Stomach (tissue), 9 donors: ENCODE results near the gene VEZT. TPM values are rescaled to one million over a fixed set of nuclear protein-coding genes. Genes with fewer than 3 reads are reported as not detected.
"Not testable (repeated sequence)": the region's sequence is repeated elsewhere in the genome, so short reads cannot be mapped to it uniquely, and the experiment has no call there.

Experiments used
- DNase-seq, 2 donors: peaks; one replicate each; pipeline versions ENCODE4 v3.0.0 to v3.0.0-alpha.2; 2013 to 2019
- H3K27ac ChIP-seq, 5 donors: fragments of 200-600 bp in 4 of 5; sonication (generic) in 4 of 5; one replicate each; pipeline ENCODE4 v1.5.1; 2013 to 2019; ENCODE audit warnings: mild to moderate bottlenecking in 1 of 5, moderate library complexity in 1 of 5
- H3K27me3 ChIP-seq, 3 donors: fragments of 200-600 bp; sonication (generic); one replicate each; pipeline ENCODE4 v1.5.1; 2017 to 2019; ENCODE audit warnings: mixed run types in 1 of 3
- H3K36me3 ChIP-seq, 4 donors: fragments of 200-600 bp; sonication (generic); 1 replicate in 3 of 4; 2 replicates in 1 of 4; pipeline ENCODE4 v1.5.1; 2016 to 2019
- H3K4me1 ChIP-seq, 4 donors: fragments of 200-600 bp; sonication (generic); one replicate each; pipeline ENCODE4 v1.5.1; 2016 to 2019
- H3K4me3 ChIP-seq, 4 donors: fragments of 200-600 bp; sonication (generic) in 3 of 4; one replicate each; pipeline ENCODE4 v1.5.1; 2016 to 2019; ENCODE audit warnings: mild to moderate bottlenecking in 1 of 4
- H3K9me3 ChIP-seq, 4 donors: fragments of 200-600 bp; sonication (generic); one replicate each; pipeline ENCODE4 v1.5.1; 2016 to 2019
- CTCF ChIP-seq, 7 experiments: fragments of 450-650 bp in 4 of 7; fragments of 200-600 bp in 3 of 7; sonication (generic) in 3 of 7; IDR thresholded peaks; one replicate each; pipeline ENCODE4 v1.5.1; 2016 to 2019; ENCODE audit warnings: antibody characterized with exemption in 7 of 7, control low read depth in 2 of 7, mild to moderate bottlenecking in 1 of 7
- EP300 ChIP-seq: sonication (generic); formaldehyde crosslinking; IDR thresholded peaks from one replicate; pipeline ENCODE4 v1.6.1; 2017; ENCODE audit warnings: antibody characterized with exemption
- POLR2A ChIP-seq, 4 donors: fragments of 450-650 bp; IDR thresholded peaks; one replicate each; pipeline ENCODE4 v1.6.1; 2016; ENCODE audit warnings: antibody characterized with exemption in 4 of 4, control low read depth in 2 of 4, mild to moderate bottlenecking in 1 of 4, moderate library complexity in 1 of 4
- POLR2AphosphoS5 ChIP-seq, 3 donors: sonication (generic); formaldehyde crosslinking; IDR thresholded peaks; one replicate each; pipeline ENCODE4 v1.6.1; 2016; ENCODE audit warnings: antibody characterized with exemption in 3 of 3
- WGBS, 5 donors: extraction: QIAGEN DNeasy Blood & Tissue Kit in 3 of 5; methylation state at CpG; one replicate each; pipeline versions ENCODE4 v1.1.5 to v1.1.7; 2013 to 2018; 5-methylcytosine and 5-hydroxymethylcytosine counted together
- intact Hi-C: fragments of 100-400 bp; cut with DNase I; formaldehyde crosslinking; loops from one replicate; pipeline ENCODE4 v1.15.1; 2023; ENCODE audit warnings: low total_unique reads
- polyA plus RNA-seq, 3 donors: library from polyadenylated mRNA; stranded (reverse); fragments of 200-250 nt; gene quantifications; one replicate each; pipeline ENCODE4 v1.2.3, GENCODE V29; 2013
- total RNA-seq, 5 donors: library from RNA; depleted of rRNA; stranded (reverse); fragments of >200 nt; gene quantifications; one replicate each; pipeline versions ENCODE4 v1.1.0 to v1.2.3, GENCODE V29; 2014 to 2016
- donor health status: healthy with polysubstance abuse.
- donor health status: Bipolar disorder and iron deficiency.
- donor health status: healthy.

The VEZT gene
- total and polyA plus RNA-seq, 8 donors: 11.0 to 165 (median 46.7) TPM

- H3K27me3 ChIP-seq: no peaks in the 10 kb centered on the region
- peaks cover 0 to 10% (median 0%) of the 10 kb centered on the region in 4 donors for H3K4me1 ChIP-seq
- H3K27ac ChIP-seq: no peak overlapping the region
- WGBS, 5 donors: 92 to 97% (median 96%) methylated on average over 3 of the region's 3 CpGs
- intact Hi-C loops: loop anchor here (10.0 kb wide), 1 partner anchor 58 kb away; no protein-coding TSS in a partner anchor
- no peak for DNase-seq
- no peaks in the 10 kb centered on the region for H3K9me3 ChIP-seq
- H3K4me3 ChIP-seq: no peak overlapping the region
- TF ChIP-seq POLR2A (IDR thresholded peaks at IDR 0.05) (no peak), POLR2AphosphoS5 (IDR thresholded peaks at IDR 0.05) (no peak), EP300 (no peak), CTCF (IDR thresholded peaks at IDR 0.05) (no peak)
- H3K36me3 ChIP-seq: no peaks in the 10 kb centered on the region
These were observed 24.5 kb upstream of the VEZT start for GRCh38 chr12:95193139-95193538.

- Histone ChIP-seq H3K27ac (no peak overlapping the region), H3K4me3 (no peak overlapping the region), H3K36me3 (no peaks in the 10 kb centered on the region), H3K4me1 (peaks cover 0 to 14% (median under 1%) of the 10 kb centered on the region in 4 donors), H3K9me3 (no peaks in the 10 kb centered on the region), H3K27me3 (no peaks in the 10 kb centered on the region)
- intact Hi-C loops: loop anchor here (10.0 kb wide), 1 partner anchor 60 kb away; no protein-coding TSS in a partner anchor
- 76 to 92% (median 90%) methylated on average over 3 of the region's 3 CpGs for WGBS, 5 donors
- TF ChIP-seq CTCF (IDR thresholded peaks at IDR 0.05) (no peak), EP300 (no peak), POLR2AphosphoS5 (IDR thresholded peaks at IDR 0.05) (no peak), POLR2A (IDR thresholded peaks at IDR 0.05) (no peak)
- no peak for DNase-seq
These were observed 22.5 kb upstream of the VEZT start for GRCh38 chr12:95195122-95195521.

- intact Hi-C loops: loop anchor here (10.0 kb wide), 1 partner anchor 62 kb away; no protein-coding TSS in a partner anchor
- H3K27me3 ChIP-seq, H3K4me3 ChIP-seq, DNase-seq, H3K27ac ChIP-seq, H3K36me3 ChIP-seq, H3K9me3 ChIP-seq: not testable (repeated sequence)
- 91 to 96% (median 95%) methylated on average over 7 of the region's 7 CpGs for WGBS, 5 donors
- peaks cover 0 to 19% (median 7%) of the 10 kb centered on the region in 4 donors for H3K4me1 ChIP-seq
These were observed 20.6 kb upstream of the VEZT start for GRCh38 chr12:95196875-95197569.

GRCh38 chr12:95197636-95198035, 20.0 kb upstream of the VEZT start:
- H3K9me3 ChIP-seq: no peaks in the 10 kb centered on the region
- H3K27me3 ChIP-seq: no peaks in the 10 kb centered on the region
- H3K36me3 ChIP-seq: no peaks in the 10 kb centered on the region
- peaks cover 0 to 24% (median 10%) of the 10 kb centered on the region in 4 donors for H3K4me1 ChIP-seq
- DNase-seq: no peak
- intact Hi-C loops: loop anchor here (10.0 kb wide), 1 partner anchor 63 kb away; no protein-coding TSS in a partner anchor
- no peak overlapping the region for H3K27ac ChIP-seq
- WGBS, 5 donors: 61 to 82% (median 76%) methylated on average over 2 of the region's 2 CpGs
- no peak for TF ChIP-seq EP300
- TF ChIP-seq POLR2AphosphoS5 (IDR thresholded peaks at IDR 0.05): no peak
- no peak for TF ChIP-seq POLR2A (IDR thresholded peaks at IDR 0.05)
- no peak for TF ChIP-seq CTCF (IDR thresholded peaks at IDR 0.05)
- H3K4me3 ChIP-seq: no peak overlapping the region

GRCh38 chr12:95198914-95199313, 18.7 kb upstream of the VEZT start:
- H3K4me3 ChIP-seq: no peak overlapping the region
- peaks cover 0 to 35% (median 16%) of the 10 kb centered on the region in 4 donors for H3K4me1 ChIP-seq
- WGBS, 5 donors: 80 to 94% (median 91%) methylated on average over 4 of the region's 4 CpGs
- TF ChIP-seq CTCF (IDR thresholded peaks at IDR 0.05) (no peak), EP300 (no peak)
- no peaks in the 10 kb centered on the region for H3K36me3 ChIP-seq
- no peaks in the 10 kb centered on the region for H3K27me3 ChIP-seq
- intact Hi-C loops: loop anchor here (10.0 kb wide), 1 partner anchor 64 kb away; no protein-coding TSS in a partner anchor
- H3K27ac ChIP-seq: no peak overlapping the region
- no peaks in the 10 kb centered on the region for H3K9me3 ChIP-seq
- no peak for DNase-seq
